Neuron (in vitro differentiated cells): Measurements from ENCODE around the gene DYRK2.

Source experiments
- H2AFZ ChIP-seq: one replicate; pipeline ENCODE4 v1.6.1; 2013; ENCODE audit warnings: low read depth, mild to moderate bottlenecking, inconsistent platforms, low read length, moderate library complexity
- H3K27me3 ChIP-seq: one replicate; pipeline ENCODE4 v1.6.1; 2013; ENCODE audit warnings: low read length; ENCODE audit not compliant: insufficient read depth
- H3K36me3 ChIP-seq: one replicate; pipeline ENCODE4 v1.6.1; 2013; ENCODE audit warnings: low read length; ENCODE audit not compliant: insufficient read depth
- H3K4me1 ChIP-seq: one replicate; pipeline ENCODE4 v1.6.1; 2013; ENCODE audit warnings: low read length; ENCODE audit not compliant: insufficient read depth
- H3K4me3 ChIP-seq: 2 replicates; pipeline ENCODE4 v1.5.1; 2013; ENCODE audit warnings: mild to moderate bottlenecking, low read length, moderate library complexity
- H3K9me3 ChIP-seq: one replicate; pipeline ENCODE4 v1.6.1; 2013; ENCODE audit warnings: low read length

Gene DYRK2

DNA sequence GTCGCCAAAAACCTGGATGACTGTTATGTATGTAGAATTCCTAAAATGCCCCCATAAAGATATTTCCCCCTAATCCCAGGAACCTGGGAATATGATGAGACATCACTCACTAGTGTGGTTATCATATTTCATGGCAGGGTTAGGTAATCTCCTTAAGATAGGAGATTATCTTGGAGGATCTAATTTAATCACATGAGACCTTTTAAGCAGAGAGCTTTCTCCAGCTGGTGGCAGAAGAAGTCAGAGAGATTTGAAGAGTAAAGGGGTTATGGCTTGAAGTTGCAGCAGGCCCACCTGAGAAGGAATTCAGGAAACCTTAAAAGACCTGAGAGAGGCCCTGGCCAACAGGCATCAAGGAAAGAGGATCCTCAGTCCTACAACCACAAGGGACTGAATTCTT lies 53.6 kb downstream of the DYRK2 start:
- Histone ChIP-seq H3K4me1 (peaks cover 17% of the 10 kb centered on the region), H3K27me3 (no peaks in the 10 kb centered on the region), H3K36me3 (no peaks in the 10 kb centered on the region), H3K4me3 (no peak overlapping the region), H3K9me3 (peaks cover 2% of the 10 kb centered on the region), H2AFZ (no peak overlapping the region)

DNA sequence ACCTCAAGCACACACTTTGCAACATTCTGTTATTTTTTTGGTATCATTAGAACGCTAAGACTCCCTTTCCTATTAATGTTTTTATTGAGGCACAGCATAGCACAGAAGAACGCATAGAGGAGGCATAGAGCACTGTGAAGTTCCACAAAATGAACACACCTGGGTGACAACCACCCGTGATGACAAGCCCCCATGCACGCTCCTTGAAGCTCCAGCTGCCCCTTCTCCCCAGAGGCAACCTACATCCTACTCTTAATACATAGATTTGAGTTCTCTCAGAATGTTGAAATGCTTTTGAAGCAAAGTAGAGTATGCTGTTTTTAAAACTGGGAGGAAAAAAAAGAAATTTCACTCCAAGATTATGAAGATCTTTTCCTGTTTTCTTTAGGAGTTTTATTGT lies 55.5 kb downstream of the DYRK2 start:
- no peak overlapping the region for H3K4me3 ChIP-seq
- no peaks in the 10 kb centered on the region for H3K36me3 ChIP-seq
- no peaks in the 10 kb centered on the region for H3K27me3 ChIP-seq
- no peak overlapping the region for H2AFZ ChIP-seq
- no peaks in the 10 kb centered on the region for H3K4me1 ChIP-seq
- peaks cover 2% of the 10 kb centered on the region for H3K9me3 ChIP-seq

DNA sequence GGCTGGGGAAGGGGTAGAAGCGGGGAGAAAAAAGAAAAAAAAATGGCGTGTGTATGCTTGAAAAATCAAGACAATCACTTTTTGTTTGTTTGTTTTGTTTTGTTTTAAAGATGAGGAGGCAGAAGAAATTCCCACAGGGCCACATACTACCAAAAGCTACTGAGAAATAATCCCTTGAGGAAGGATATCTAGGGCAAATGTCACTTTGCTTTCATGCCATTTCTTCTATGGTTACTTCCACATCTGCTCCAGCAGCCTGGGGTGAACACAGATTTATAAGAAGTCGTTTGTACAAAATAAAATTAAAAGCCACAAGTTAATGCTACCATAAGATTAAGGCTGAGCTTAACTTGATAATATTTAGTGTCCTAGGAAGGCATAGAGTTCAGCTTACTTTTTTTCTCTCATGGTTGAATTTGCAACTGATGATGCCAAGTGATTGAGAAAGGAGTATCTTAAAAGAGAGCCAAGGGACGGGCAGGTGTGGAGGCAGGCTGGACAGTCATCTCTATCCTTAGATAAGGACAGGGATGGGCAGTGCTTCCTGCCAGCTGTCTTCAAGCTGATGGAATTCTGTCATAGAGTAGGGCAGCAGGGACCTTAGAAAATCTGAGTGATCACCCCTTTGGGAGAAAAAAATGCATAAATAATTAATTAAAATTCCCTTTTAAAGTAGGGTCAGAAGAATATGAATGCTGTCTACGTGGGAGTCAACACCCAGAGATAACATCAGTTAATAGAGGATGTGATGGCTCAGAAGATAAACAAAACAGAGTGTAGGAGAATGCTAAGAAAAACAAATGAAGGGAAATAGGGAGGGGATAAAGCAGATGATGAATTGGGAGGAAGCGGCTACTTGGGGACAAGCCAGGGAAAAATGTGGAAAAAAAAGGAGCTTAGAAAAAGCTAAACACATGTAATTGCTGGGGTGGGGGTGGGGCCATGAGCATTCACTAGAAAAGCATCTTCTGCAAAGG lies 57.1 kb downstream of the DYRK2 start:
- peaks cover 2% of the 10 kb centered on the region for H3K9me3 ChIP-seq
- no peaks in the 10 kb centered on the region for H3K36me3 ChIP-seq
- H2AFZ ChIP-seq, result no peak overlapping the region
- no peak overlapping the region for H3K4me3 ChIP-seq
- no peaks in the 10 kb centered on the region for H3K4me1 ChIP-seq
- H3K27me3 ChIP-seq, result no peaks in the 10 kb centered on the region

DNA sequence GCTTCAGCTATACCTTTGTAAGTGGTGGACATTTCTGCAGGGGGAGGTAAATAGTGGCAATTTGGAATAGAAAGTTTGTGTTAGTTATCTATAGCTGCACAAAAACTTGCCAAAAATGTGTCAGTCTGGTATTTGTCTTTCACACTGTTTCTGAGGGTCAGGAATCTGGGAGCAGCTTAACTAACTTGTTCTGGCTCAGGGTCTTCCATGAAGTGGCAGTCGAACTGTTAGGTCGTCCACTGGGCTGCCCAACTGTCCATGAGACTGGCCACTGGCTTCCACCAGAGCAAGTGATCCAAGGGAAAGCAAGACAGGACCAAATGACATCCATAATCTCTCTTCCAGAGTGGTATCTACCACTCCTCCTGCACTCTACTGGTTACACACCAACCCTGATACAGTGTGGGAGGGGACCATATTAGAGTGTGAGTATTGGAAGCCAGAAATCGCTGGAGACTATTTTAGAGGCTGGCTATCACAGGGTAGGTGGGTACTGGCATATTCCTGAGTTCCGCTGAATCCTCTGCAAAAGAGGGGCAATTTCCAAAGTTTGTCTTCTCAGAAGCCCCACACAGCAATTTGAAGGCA lies 60.9 kb downstream of the DYRK2 start:
- H2AFZ ChIP-seq, result no peak overlapping the region
- no peak overlapping the region for H3K4me3 ChIP-seq
- H3K9me3 ChIP-seq, result no peaks in the 10 kb centered on the region

DNA sequence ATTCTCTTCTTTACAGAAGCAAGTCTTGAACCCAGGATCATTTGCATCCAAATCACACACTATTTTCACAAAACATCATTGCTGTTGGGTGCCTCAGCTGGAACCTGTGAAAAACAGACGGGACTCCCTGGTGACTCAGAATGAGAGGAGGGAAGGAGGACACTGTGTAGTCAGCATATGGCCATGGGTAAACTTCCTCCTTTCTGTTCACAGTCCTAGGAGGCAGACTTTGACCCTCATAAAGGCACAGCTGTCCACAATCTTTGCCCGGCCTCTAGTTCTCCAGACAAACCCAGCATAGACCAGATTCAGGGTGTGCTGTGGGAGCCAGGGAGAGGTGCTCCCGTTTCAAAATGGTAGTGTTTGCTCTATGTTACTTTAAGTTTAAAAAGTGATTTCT lies 62.0 kb downstream of the DYRK2 start:
- H3K4me1 ChIP-seq, result no peaks in the 10 kb centered on the region
- H3K9me3 ChIP-seq, result no peaks in the 10 kb centered on the region
- H2AFZ ChIP-seq, result no peak overlapping the region
- H3K27me3 ChIP-seq, result no peaks in the 10 kb centered on the region
- H3K4me3 ChIP-seq, result no peak overlapping the region
- no peaks in the 10 kb centered on the region for H3K36me3 ChIP-seq

More for the DNA sequence above, 60.9 kb downstream of the DYRK2 start:
- no peaks in the 10 kb centered on the region for H3K36me3 ChIP-seq
- H3K27me3 ChIP-seq, result no peaks in the 10 kb centered on the region
- no peaks in the 10 kb centered on the region for H3K4me1 ChIP-seq

DNA sequence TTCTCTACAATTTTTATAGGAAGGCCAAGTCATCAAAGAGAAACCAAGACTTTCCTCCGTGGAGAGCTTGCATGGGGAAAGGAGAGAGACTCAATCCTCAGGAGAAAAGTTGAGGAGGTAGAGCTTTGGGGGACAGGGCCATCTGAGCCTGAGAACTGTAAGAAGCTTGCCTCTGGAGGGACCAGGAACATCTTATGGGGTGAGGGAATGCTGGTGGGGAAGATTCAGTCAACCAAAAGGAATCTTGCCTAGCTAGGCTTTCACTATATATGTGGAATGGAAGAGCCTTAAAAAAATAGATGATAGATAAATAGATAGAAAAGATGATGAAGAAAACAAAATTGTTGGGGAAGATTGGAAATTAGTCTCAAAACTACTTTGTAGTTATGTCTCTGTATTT lies 63.5 kb downstream of the DYRK2 start:
- no peak overlapping the region for H2AFZ ChIP-seq
- no peak overlapping the region for H3K4me3 ChIP-seq
- H3K4me1 ChIP-seq, result no peaks in the 10 kb centered on the region
- H3K27me3 ChIP-seq, result no peaks in the 10 kb centered on the region
- no peaks in the 10 kb centered on the region for H3K36me3 ChIP-seq
- no peaks in the 10 kb centered on the region for H3K9me3 ChIP-seq

DNA sequence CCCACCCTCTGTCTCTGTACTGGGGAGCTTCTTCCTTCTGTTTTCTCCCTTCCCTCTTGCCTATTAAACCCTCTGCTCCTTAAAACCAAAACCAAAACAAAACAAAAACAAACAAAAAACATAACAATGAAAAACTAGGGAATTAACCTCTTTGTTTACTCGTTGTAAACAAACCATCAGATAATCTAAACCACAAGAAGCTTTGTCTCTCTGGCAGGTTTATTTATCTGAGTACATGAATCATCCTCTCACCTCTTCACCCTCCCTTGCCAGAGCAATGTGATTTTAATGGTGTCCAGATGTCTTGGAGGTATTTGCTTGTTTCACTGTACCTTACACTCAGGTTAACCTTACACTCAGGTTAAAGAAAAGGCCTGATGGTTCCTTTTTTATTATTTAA lies 66.1 kb downstream of the DYRK2 start:
- H3K4me1 ChIP-seq, result no peaks in the 10 kb centered on the region
- no peaks in the 10 kb centered on the region for H3K9me3 ChIP-seq
- H3K36me3 ChIP-seq, result no peaks in the 10 kb centered on the region
- no peaks in the 10 kb centered on the region for H3K27me3 ChIP-seq
- H3K4me3 ChIP-seq, result no peak overlapping the region
- no peak overlapping the region for H2AFZ ChIP-seq
